Endodermal cell (in vitro differentiated cells): Measurements from ENCODE around the gene PLPP3. TPM values are rescaled to one million over a fixed set of nuclear protein-coding genes. Genes with fewer than 3 reads are reported as not detected.

Source experiments
- DNase-seq: peaks from one replicate; pipeline ENCODE4 v3.0.0-alpha.2; 2017
- H3K27ac ChIP-seq: 2 replicates; pipeline ENCODE4 v1.5.1; 2013; ENCODE audit warnings: mild to moderate bottlenecking, low read depth, low read length, moderate library complexity
- H3K27me3 ChIP-seq: 2 replicates; pipeline ENCODE4 v1.6.1; 2013; ENCODE audit warnings: mild to moderate bottlenecking, low read length, moderate library complexity; ENCODE audit not compliant: insufficient read depth, control insufficient read depth, poor library complexity, severe bottlenecking
- H3K36me3 ChIP-seq: 2 replicates; pipeline ENCODE4 v1.7.0; 2013; ENCODE audit warnings: mild to moderate bottlenecking, low read length, moderate library complexity; ENCODE audit not compliant: control insufficient read depth, insufficient read depth
- H3K4me1 ChIP-seq: one replicate; pipeline ENCODE4 v1.7.0; 2013; ENCODE audit warnings: low read length; ENCODE audit not compliant: control insufficient read depth, insufficient read depth
- H3K4me3 ChIP-seq: 2 replicates; pipeline ENCODE4 v1.5.1; 2013; ENCODE audit warnings: mild to moderate bottlenecking, low read length, moderate library complexity
- H3K9ac ChIP-seq: 2 replicates; pipeline ENCODE4 v1.6.1; 2013; ENCODE audit warnings: mild to moderate bottlenecking, low read length, moderate library complexity; ENCODE audit not compliant: poor library complexity, severe bottlenecking; ENCODE audit errors: extremely low read depth
- H3K9me3 ChIP-seq: 2 replicates; pipeline ENCODE4 v1.6.1; 2013; ENCODE audit warnings: mild to moderate bottlenecking, low read length, moderate library complexity; ENCODE audit not compliant: control insufficient read depth
- H3K27ac Mint-ChIP-seq: 2 replicates; pipeline ENCODE4 v1.8.0; 2020; ENCODE audit warnings: mixed read lengths
- H3K27me3 Mint-ChIP-seq: 2 replicates; pipeline ENCODE4 v1.8.0; 2021; ENCODE audit warnings: mild to moderate bottlenecking, mixed read lengths; ENCODE audit not compliant: insufficient read depth
- H3K36me3 Mint-ChIP-seq: 2 replicates; pipeline ENCODE4 v1.8.0; 2020; ENCODE audit warnings: low read depth, mixed read lengths
- H3K4me1 Mint-ChIP-seq: 2 replicates; pipeline ENCODE4 v1.8.0; 2020; ENCODE audit warnings: mixed read lengths
- H3K4me3 Mint-ChIP-seq: 2 replicates; pipeline ENCODE4 v1.8.0; 2020; ENCODE audit warnings: mild to moderate bottlenecking, moderate library complexity, mixed read lengths
- H3K9me3 Mint-ChIP-seq: 2 replicates; pipeline ENCODE4 v1.8.0; 2020; ENCODE audit warnings: mild to moderate bottlenecking, mixed read lengths
- CTCF ChIP-seq: fragments of 200-600 bp; sonication (generic); conservative IDR thresholded peaks from 2 replicates; pipeline ENCODE4 v1.5.0; 2021; ENCODE audit warnings: antibody characterized with exemption, mild to moderate bottlenecking
- WGBS, 2 experiments: methylation state at CpG; one replicate each; pipeline versions ENCODE4 v1.1.5 to v1.1.7; 2013; ENCODE audit warnings: missing lambda C conversion rate in 2 of 2, mixed read lengths in 1 of 2; ENCODE audit not compliant: insufficient coverage in 1 of 2, insufficient read length in 1 of 2; 5-methylcytosine and 5-hydroxymethylcytosine counted together
- total RNA-seq, 2 donors: library from RNA; stranded (reverse); fragmentation: NEBNext Ultra II Directional in 1 of 2; extraction: Animal tissue kit (Norgen Biotek cat#: 25700) in 1 of 2; gene quantifications; 2 replicates in 1 of 2; 3 replicates in 1 of 2; pipeline ENCODE4 v1.2.1, GENCODE V29; 2021

The PLPP3 gene
- total RNA-seq, 2 donors from 2014 or later = 39.2 to 55.2 TPM

DNA sequence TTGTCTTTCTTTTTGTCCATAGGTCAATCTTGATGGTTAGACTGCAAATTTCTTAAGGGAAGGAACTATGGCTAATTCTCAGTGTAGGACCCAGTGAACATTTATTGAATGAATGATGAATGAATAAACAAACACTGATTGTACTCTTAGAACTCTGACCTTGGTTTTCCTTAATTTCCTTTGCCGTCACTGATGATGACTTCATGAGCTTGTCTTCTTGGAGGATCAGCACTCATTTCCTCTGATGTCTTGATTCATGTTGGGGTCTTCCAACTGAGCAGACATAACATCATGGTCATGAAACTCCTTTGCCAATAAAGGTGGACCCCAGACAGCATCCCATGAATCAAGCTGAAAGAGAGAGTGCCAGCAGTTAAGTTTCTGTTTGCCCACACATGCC is 96.3 kb downstream of the PLPP3 start:
- Histone ChIP-seq H3K9me3 (no peaks in the 10 kb centered on the region), H3K27me3 (peaks cover 9% of the 10 kb centered on the region), H3K4me3 (no peak overlapping the region), H3K36me3 (no peaks in the 10 kb centered on the region), H3K27ac (no peak overlapping the region), H3K9ac (no peak overlapping the region), H3K4me1 (no peaks in the 10 kb centered on the region)
- 98 to 100% methylated on average over 1 of the region's 1 CpG for WGBS, 2 experiments
- no peak for DNase-seq
- no peaks in the 10 kb centered on the region for H3K9me3 Mint-ChIP-seq
- no peak for TF ChIP-seq CTCF
- H3K36me3 Mint-ChIP-seq = no peaks in the 10 kb centered on the region
- H3K27me3 Mint-ChIP-seq = peaks cover 9% of the 10 kb centered on the region
- H3K4me1 Mint-ChIP-seq = peaks cover 10% of the 10 kb centered on the region
- no peak overlapping the region for H3K27ac Mint-ChIP-seq
- H3K4me3 Mint-ChIP-seq = no peak overlapping the region

GRCh38 chr1:56482486-56482885 is 96.9 kb downstream of the PLPP3 start:
- Histone ChIP-seq H3K27me3 (peaks cover 9% of the 10 kb centered on the region), H3K9ac (no peak overlapping the region), H3K27ac (no peak overlapping the region), H3K9me3 (no peaks in the 10 kb centered on the region), H3K4me1 (no peaks in the 10 kb centered on the region), H3K4me3 (no peak overlapping the region), H3K36me3 (no peaks in the 10 kb centered on the region)
- Mint-ChIP-seq H3K9me3 (no peaks in the 10 kb centered on the region), H3K27me3 (peaks cover 9% of the 10 kb centered on the region), H3K4me3 (no peak overlapping the region), H3K4me1 (peaks cover 12% of the 10 kb centered on the region), H3K36me3 (no peaks in the 10 kb centered on the region), H3K27ac (no peak overlapping the region)
- 80 to 97% methylated on average over 1 of the region's 1 CpG for WGBS, 2 experiments
- no peak for DNase-seq
- no peak for TF ChIP-seq CTCF

DNA sequence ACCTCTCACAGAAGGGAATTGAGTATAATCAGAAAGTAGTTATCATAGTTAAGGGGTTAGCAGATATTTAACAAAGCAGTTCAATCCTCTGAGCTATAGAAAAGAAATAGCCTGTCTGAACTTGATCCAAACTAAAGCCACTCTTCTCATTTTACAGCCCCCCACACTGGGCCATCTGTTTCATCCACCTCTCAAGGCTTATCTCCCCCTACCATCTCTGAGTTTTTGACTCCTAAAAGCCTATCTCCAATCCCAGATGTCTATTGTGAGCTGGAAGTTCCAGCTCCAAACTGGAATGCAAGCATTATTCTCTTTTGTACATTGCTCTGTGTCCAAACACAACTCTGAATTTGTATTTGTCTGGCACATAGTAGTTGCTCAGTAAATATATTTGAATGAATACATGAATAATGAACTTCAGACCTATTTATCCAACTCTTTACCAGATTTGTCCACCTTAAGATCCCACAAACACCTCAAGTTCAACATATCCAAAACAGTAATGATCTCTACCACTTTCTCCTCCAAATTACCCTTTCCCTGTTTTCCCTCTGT is 98.1 kb downstream of the PLPP3 start:
- H3K9me3 Mint-ChIP-seq = no peaks in the 10 kb centered on the region
- H3K4me1 Mint-ChIP-seq = peaks cover 19% of the 10 kb centered on the region
- H3K27me3 ChIP-seq = peaks cover 12% of the 10 kb centered on the region
- H3K9ac ChIP-seq = no peak overlapping the region
- H3K27ac Mint-ChIP-seq = no peak overlapping the region
- DNase-seq = no peak
- H3K36me3 Mint-ChIP-seq = no peaks in the 10 kb centered on the region
- TF ChIP-seq CTCF = no peak
- H3K36me3 ChIP-seq = no peaks in the 10 kb centered on the region
- no peak overlapping the region for H3K4me3 Mint-ChIP-seq
- no peaks in the 10 kb centered on the region for H3K9me3 ChIP-seq
- H3K4me3 ChIP-seq = no peak overlapping the region
- H3K27me3 Mint-ChIP-seq = peaks cover 9% of the 10 kb centered on the region
- H3K27ac ChIP-seq = no peak overlapping the region
- H3K4me1 ChIP-seq = no peaks in the 10 kb centered on the region
